Measurements from ENCODE around the gene DNAJC16. TPM values are rescaled to one million over a fixed set of nuclear protein-coding genes. Genes with fewer than 3 reads are reported as not detected.

The DNAJC16 gene
- total and polyA plus RNA-seq, 9 of the 15 experiments (the other 6 are each of a cell fraction or from before 2014, with no cell fraction given) = 6.9 to 16.8 (median 12.8) TPM

DNA sequence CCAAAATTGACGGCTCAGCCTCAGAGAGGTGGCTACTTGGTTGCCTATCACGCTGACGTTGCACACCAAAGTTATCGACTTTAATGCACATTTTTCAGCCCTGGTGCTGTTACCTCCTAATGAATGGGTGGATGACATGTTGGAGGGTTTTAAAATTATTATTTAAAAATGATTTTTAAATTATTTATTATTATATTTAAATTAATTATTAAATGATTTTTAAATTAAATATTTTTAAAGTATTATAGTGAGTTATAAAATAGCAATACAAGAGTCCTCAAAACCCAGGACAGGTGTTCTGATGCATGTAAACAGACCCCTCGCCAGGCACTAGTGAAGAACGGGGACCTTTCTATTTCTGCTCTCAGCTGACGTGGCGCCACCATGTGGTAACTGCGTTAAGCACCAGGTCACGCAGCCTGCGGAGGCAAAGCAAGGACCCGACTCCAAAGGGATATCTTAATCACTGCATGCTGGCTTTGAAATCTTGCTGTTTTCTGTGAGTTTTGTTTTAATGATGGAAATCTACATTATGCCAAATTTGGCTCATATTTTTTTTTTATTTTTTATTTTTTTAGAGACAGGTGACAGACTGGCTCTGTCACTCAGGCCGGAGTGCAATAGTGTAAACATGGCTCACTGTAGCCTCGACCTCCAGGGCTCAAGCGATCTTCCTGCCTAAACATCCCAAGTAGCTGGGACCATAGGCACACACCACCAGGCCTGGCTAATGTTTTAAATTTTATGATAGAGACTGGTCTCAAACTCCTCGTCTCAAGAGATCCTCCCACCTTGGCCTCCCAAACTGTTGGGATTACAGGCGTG is 25.2 kb upstream of the DNAJC16 start (continued):
- TF ChIP-seq, protein P1, sequence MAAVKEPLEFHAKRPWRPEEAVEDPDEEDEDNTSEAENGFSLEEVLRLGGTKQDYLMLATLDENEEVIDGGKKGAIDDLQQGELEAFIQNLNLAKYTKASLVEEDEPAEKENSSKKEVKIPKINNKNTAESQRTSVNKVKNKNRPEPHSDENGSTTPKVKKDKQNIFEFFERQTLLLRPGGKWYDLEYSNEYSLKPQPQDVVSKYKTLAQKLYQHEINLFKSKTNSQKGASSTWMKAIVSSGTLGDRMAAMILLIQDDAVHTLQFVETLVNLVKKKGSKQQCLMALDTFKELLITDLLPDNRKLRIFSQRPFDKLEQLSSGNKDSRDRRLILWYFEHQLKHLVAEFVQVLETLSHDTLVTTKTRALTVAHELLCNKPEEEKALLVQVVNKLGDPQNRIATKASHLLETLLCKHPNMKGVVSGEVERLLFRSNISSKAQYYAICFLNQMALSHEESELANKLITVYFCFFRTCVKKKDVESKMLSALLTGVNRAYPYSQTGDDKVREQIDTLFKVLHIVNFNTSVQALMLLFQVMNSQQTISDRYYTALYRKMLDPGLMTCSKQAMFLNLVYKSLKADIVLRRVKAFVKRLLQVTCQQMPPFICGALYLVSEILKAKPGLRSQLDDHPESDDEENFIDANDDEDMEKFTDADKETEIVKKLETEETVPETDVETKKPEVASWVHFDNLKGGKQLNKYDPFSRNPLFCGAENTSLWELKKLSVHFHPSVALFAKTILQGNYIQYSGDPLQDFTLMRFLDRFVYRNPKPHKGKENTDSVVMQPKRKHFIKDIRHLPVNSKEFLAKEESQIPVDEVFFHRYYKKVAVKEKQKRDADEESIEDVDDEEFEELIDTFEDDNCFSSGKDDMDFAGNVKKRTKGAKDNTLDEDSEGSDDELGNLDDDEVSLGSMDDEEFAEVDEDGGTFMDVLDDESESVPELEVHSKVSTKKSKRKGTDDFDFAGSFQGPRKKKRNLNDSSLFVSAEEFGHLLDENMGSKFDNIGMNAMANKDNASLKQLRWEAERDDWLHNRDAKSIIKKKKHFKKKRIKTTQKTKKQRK (IDR thresholded peaks at IDR 0.05; ENCODE audit: borderline replicate concordance, low read depth, low read length) = no peak
- TF ChIP-seq, protein P2, sequence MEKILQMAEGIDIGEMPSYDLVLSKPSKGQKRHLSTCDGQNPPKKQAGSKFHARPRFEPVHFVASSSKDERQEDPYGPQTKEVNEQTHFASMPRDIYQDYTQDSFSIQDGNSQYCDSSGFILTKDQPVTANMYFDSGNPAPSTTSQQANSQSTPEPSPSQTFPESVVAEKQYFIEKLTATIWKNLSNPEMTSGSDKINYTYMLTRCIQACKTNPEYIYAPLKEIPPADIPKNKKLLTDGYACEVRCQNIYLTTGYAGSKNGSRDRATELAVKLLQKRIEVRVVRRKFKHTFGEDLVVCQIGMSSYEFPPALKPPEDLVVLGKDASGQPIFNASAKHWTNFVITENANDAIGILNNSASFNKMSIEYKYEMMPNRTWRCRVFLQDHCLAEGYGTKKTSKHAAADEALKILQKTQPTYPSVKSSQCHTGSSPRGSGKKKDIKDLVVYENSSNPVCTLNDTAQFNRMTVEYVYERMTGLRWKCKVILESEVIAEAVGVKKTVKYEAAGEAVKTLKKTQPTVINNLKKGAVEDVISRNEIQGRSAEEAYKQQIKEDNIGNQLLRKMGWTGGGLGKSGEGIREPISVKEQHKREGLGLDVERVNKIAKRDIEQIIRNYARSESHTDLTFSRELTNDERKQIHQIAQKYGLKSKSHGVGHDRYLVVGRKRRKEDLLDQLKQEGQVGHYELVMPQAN (IDR thresholded peaks at IDR 0.05; ENCODE audit: borderline replicate concordance) = no peak
- no peak for TF ChIP-seq NR3C1 (CRISPR knock-in tag; IDR thresholded peaks at IDR 0.05)
- TF ChIP-seq, protein P3, sequence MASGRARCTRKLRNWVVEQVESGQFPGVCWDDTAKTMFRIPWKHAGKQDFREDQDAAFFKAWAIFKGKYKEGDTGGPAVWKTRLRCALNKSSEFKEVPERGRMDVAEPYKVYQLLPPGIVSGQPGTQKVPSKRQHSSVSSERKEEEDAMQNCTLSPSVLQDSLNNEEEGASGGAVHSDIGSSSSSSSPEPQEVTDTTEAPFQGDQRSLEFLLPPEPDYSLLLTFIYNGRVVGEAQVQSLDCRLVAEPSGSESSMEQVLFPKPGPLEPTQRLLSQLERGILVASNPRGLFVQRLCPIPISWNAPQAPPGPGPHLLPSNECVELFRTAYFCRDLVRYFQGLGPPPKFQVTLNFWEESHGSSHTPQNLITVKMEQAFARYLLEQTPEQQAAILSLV (tag; IDR thresholded peaks at IDR 0.05) = no peak
- no peak for TF ChIP-seq SREBF2 (CRISPR knock-in tag; IDR thresholded peaks at IDR 0.05)
- TF ChIP-seq SP1 (CRISPR knock-in tag; IDR thresholded peaks at IDR 0.05) = no peak
- TF ChIP-seq CTBP1 (IDR thresholded peaks at IDR 0.05; ENCODE audit: borderline replicate concordance) = no peak
- no peak for TF ChIP-seq SRSF9 (IDR thresholded peaks at IDR 0.05; ENCODE audit: borderline replicate concordance, low read depth, low read length)
- TF ChIP-seq, protein P4, sequence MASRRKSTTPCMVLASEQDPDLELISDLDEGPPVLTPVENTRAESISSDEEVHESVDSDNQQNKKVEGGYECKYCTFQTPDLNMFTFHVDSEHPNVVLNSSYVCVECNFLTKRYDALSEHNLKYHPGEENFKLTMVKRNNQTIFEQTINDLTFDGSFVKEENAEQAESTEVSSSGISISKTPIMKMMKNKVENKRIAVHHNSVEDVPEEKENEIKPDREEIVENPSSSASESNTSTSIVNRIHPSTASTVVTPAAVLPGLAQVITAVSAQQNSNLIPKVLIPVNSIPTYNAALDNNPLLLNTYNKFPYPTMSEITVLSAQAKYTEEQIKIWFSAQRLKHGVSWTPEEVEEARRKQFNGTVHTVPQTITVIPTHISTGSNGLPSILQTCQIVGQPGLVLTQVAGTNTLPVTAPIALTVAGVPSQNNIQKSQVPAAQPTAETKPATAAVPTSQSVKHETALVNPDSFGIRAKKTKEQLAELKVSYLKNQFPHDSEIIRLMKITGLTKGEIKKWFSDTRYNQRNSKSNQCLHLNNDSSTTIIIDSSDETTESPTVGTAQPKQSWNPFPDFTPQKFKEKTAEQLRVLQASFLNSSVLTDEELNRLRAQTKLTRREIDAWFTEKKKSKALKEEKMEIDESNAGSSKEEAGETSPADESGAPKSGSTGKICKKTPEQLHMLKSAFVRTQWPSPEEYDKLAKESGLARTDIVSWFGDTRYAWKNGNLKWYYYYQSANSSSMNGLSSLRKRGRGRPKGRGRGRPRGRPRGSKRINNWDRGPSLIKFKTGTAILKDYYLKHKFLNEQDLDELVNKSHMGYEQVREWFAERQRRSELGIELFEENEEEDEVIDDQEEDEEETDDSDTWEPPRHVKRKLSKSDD (conservative IDR thresholded peaks at IDR 0.05; ENCODE audit: low read length) = no peak
- no peak for TF ChIP-seq FOXJ3 (CRISPR knock-in tag; IDR thresholded peaks at IDR 0.05)
- TF ChIP-seq PURB (CRISPR knock-in tag; IDR thresholded peaks at IDR 0.05; ENCODE audit: low read depth) = no peak
- TF ChIP-seq RUNX1 (IDR thresholded peaks at IDR 0.05; ENCODE audit: low read depth) = no peak
- TF ChIP-seq RBM14 (IDR thresholded peaks at IDR 0.05; ENCODE audit: borderline replicate concordance, insufficient read depth, low read depth, low read length) = no peak
- no peak for TF ChIP-seq ZNF232 (CRISPR knock-in tag; IDR thresholded peaks at IDR 0.05)
- 0 out of 2 replicates have a peak, but pooled peaks have one; percentile 31 for TF ChIP-seq KLF16 (IDR thresholded peaks at IDR 0.05)
- TF ChIP-seq, protein P5, sequence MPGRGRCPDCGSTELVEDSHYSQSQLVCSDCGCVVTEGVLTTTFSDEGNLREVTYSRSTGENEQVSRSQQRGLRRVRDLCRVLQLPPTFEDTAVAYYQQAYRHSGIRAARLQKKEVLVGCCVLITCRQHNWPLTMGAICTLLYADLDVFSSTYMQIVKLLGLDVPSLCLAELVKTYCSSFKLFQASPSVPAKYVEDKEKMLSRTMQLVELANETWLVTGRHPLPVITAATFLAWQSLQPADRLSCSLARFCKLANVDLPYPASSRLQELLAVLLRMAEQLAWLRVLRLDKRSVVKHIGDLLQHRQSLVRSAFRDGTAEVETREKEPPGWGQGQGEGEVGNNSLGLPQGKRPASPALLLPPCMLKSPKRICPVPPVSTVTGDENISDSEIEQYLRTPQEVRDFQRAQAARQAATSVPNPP (IDR thresholded peaks at IDR 0.05; ENCODE audit: borderline replicate concordance, insufficient read depth, insufficient read length) = no peak
- TF ChIP-seq RBM15 (IDR thresholded peaks at IDR 0.05; ENCODE audit: insufficient read depth, low read length) = no peak

Measured in K562 (cell line).